Suprapubic skin (tissue), 4 donors: Measurements from ENCODE around the gene ZNF462. TPM values are rescaled to one million over a fixed set of nuclear protein-coding genes. Genes with fewer than 3 reads are reported as not detected.

Experiments used
- DNase-seq, 2 donors: peaks; one replicate each; pipeline ENCODE4 v3.0.0-alpha.2; 2019; ENCODE audit warnings: low spot score in 2 of 2
- H3K27ac ChIP-seq: fragments of 200-600 bp; sonication (generic); one replicate; pipeline ENCODE4 v1.5.1; 2019
- H3K27me3 ChIP-seq: fragments of 200-600 bp; sonication (generic); one replicate; pipeline ENCODE4 v1.5.1; 2019
- H3K36me3 ChIP-seq: fragments of 200-600 bp; sonication (generic); one replicate; pipeline ENCODE4 v1.5.1; 2019
- H3K4me1 ChIP-seq: fragments of 200-600 bp; sonication (generic); one replicate; pipeline ENCODE4 v1.5.1; 2019
- H3K4me3 ChIP-seq: fragments of 200-600 bp; sonication (generic); one replicate; pipeline ENCODE4 v1.5.1; 2019; ENCODE audit warnings: mild to moderate bottlenecking
- H3K9me3 ChIP-seq: fragments of 200-600 bp; sonication (generic); one replicate; pipeline ENCODE4 v1.5.1; 2019
- EP300 ChIP-seq: sonication (generic); formaldehyde crosslinking; IDR thresholded peaks from one replicate; pipeline ENCODE4 v1.6.1; 2017; ENCODE audit warnings: antibody characterized with exemption
- POLR2A ChIP-seq, 2 donors: fragments of 450-650 bp; IDR thresholded peaks; one replicate each; pipeline ENCODE4 v1.6.1; 2017; ENCODE audit warnings: antibody characterized with exemption in 2 of 2, mild to moderate bottlenecking in 2 of 2, moderate library complexity in 2 of 2
- POLR2AphosphoS5 ChIP-seq, 3 donors: sonication (generic); formaldehyde crosslinking; IDR thresholded peaks; one replicate each; pipeline ENCODE4 v1.6.1; 2017; ENCODE audit warnings: antibody characterized with exemption in 3 of 3
- WGBS: methylation state at CpG from one replicate; pipeline ENCODE4 v1.1.5; 2018; 5-methylcytosine and 5-hydroxymethylcytosine counted together
- total RNA-seq, 4 donors: library from RNA; depleted of rRNA; stranded (reverse); fragments of >200 nt; gene quantifications; one replicate each; pipeline ENCODE4 v1.1.0, GENCODE V29; 2016
- TF ChIP-seq, protein P1 (sequence below), 2 donors: fragments of 200-600 bp in 1 of 2; fragments of 450-650 bp in 1 of 2; sonication (generic) in 1 of 2; IDR thresholded peaks; one replicate each; pipeline ENCODE4 v1.5.1; 2016 to 2019; ENCODE audit warnings: antibody characterized with exemption in 2 of 2, mild to moderate bottlenecking in 1 of 2, moderate library complexity in 1 of 2

The ZNF462 gene
- total RNA-seq, 4 donors from 2014 or later, result 16.4 to 35.2 (median 29.7) TPM

DNA sequence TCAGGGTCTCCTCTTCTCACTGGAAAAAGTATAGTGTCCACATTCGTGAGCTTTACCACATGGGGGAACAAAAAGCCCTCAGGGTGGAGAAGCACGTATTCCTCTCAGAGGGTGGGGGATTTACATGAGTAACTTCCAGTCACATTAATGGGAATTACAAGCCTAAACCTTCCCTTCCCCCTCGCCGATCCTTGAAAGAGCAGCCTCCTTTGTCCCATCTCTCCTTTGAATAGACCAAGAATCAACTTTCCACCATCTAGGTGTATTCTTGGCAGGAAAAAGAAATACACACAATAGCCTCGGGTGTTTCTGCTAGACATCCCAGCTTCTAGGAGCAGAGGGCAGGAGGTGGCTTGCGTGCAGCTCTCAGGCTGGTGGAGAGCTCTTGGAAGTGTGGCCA, 144.4 kb downstream of the ZNF462 start:
- Histone ChIP-seq H3K27ac (no peak overlapping the region), H3K36me3 (peaks cover 22% of the 10 kb centered on the region), H3K27me3 (no peaks in the 10 kb centered on the region), H3K4me3 (no peak overlapping the region), H3K4me1 (no peaks in the 10 kb centered on the region), H3K9me3 (no peaks in the 10 kb centered on the region)
- TF ChIP-seq, protein P1, sequence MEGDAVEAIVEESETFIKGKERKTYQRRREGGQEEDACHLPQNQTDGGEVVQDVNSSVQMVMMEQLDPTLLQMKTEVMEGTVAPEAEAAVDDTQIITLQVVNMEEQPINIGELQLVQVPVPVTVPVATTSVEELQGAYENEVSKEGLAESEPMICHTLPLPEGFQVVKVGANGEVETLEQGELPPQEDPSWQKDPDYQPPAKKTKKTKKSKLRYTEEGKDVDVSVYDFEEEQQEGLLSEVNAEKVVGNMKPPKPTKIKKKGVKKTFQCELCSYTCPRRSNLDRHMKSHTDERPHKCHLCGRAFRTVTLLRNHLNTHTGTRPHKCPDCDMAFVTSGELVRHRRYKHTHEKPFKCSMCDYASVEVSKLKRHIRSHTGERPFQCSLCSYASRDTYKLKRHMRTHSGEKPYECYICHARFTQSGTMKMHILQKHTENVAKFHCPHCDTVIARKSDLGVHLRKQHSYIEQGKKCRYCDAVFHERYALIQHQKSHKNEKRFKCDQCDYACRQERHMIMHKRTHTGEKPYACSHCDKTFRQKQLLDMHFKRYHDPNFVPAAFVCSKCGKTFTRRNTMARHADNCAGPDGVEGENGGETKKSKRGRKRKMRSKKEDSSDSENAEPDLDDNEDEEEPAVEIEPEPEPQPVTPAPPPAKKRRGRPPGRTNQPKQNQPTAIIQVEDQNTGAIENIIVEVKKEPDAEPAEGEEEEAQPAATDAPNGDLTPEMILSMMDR (IDR thresholded peaks at IDR 0.05), result no peak
- no peak for TF ChIP-seq POLR2A (IDR thresholded peaks at IDR 0.05)
- no peak for TF ChIP-seq EP300
- TF ChIP-seq POLR2AphosphoS5 (IDR thresholded peaks at IDR 0.05), result no peak
- DNase-seq, result no peak
- WGBS, result 80% methylated on average over 6 of the region's 6 CpGs

DNA sequence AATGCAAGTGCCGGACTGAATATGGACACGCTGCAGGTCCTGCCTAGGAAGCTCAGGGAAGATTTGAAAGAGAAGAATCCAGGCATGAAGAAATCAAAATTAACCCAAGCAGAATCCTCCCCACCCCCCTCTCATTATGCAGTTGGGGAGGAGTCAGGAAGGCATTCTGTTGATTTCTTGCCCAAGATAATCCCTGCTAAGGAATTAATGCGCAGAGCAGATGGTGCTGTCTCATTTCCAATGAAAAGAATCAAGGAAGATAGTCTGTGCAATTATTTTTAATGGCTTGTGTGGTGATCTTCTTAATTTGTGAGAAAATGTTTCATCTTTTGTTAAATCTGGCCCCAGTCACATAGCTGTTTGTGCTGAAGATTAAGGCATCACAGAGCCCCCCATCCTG, 145.0 kb downstream of the ZNF462 start:
- H3K27ac ChIP-seq, result no peak overlapping the region
- WGBS, result 86% methylated on average over 3 of the region's 3 CpGs
- H3K36me3 ChIP-seq, result peaks cover 22% of the 10 kb centered on the region
- TF ChIP-seq POLR2AphosphoS5 (IDR thresholded peaks at IDR 0.05) (no peak), POLR2A (IDR thresholded peaks at IDR 0.05) (no peak), EP300 (no peak)
- TF ChIP-seq, protein P1 (IDR thresholded peaks at IDR 0.05), result no peak
- DNase-seq, result no peak
- no peak overlapping the region for H3K4me3 ChIP-seq
- H3K27me3 ChIP-seq, result no peaks in the 10 kb centered on the region
- H3K4me1 ChIP-seq, result no peaks in the 10 kb centered on the region
- no peaks in the 10 kb centered on the region for H3K9me3 ChIP-seq

DNA sequence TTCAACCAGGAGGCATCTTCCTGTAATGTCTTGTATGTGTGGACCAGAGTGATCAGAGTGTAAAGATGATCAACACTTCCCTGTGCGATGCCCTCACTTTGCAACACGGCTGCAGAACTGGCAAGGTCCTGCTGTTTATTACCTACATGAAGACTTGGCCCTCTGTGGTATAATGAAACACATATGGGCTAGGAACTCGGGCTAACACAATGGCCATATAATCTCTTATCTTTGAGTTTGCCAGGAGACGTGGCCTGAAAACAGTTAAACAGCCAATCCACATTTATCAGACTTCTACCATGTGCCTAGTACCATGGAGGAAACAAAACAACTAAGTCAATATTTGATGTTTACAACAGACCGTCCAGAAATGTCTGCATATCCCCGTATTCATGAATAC, 145.5 kb downstream of the ZNF462 start:
- H3K36me3 ChIP-seq, result peaks cover 22% of the 10 kb centered on the region

DNA sequence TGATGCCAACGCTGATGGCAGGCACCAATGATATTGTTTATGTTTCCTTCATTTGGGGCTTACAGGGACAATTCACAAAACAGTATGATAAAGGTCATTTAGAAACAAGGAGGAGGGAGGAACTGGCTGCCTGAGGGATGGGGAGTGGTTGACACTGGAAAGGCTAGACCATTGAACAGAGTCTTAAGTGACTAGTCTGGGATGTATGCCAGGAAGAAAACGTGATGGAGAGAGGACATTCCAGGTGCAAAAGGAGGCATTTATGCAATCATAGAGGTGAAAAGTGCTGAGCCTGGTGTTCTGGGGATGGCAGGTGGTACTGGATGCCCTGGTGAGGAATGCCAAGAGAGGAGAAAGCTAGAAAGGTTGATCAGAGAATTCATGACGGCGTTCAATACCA, 153.4 kb downstream of the ZNF462 start:
- H3K9me3 ChIP-seq, result no peaks in the 10 kb centered on the region
- no peak overlapping the region for H3K27ac ChIP-seq
- no peak overlapping the region for H3K4me3 ChIP-seq
- peaks cover 1% of the 10 kb centered on the region for H3K36me3 ChIP-seq
- no peak for DNase-seq
- 69% methylated on average over 4 of the region's 4 CpGs for WGBS
- no peaks in the 10 kb centered on the region for H3K27me3 ChIP-seq
- TF ChIP-seq POLR2AphosphoS5 (IDR thresholded peaks at IDR 0.05) (no peak), EP300 (no peak), POLR2A (IDR thresholded peaks at IDR 0.05) (no peak)
- TF ChIP-seq, protein P1 (IDR thresholded peaks at IDR 0.05), result no peak
- H3K4me1 ChIP-seq, result peaks cover 7% of the 10 kb centered on the region

More for the DNA sequence above, 145.5 kb downstream of the ZNF462 start:
- no peak overlapping the region for H3K4me3 ChIP-seq
- TF ChIP-seq POLR2AphosphoS5 (IDR thresholded peaks at IDR 0.05) (no peak), POLR2A (IDR thresholded peaks at IDR 0.05) (no peak), EP300 (no peak)
- TF ChIP-seq, protein P1 (IDR thresholded peaks at IDR 0.05), result no peak
- H3K27ac ChIP-seq, result no peak overlapping the region
- DNase-seq, result no peak
- no peaks in the 10 kb centered on the region for H3K27me3 ChIP-seq
- no peaks in the 10 kb centered on the region for H3K9me3 ChIP-seq
- H3K4me1 ChIP-seq, result no peaks in the 10 kb centered on the region
- 89% methylated on average over 6 of the region's 6 CpGs for WGBS

DNA sequence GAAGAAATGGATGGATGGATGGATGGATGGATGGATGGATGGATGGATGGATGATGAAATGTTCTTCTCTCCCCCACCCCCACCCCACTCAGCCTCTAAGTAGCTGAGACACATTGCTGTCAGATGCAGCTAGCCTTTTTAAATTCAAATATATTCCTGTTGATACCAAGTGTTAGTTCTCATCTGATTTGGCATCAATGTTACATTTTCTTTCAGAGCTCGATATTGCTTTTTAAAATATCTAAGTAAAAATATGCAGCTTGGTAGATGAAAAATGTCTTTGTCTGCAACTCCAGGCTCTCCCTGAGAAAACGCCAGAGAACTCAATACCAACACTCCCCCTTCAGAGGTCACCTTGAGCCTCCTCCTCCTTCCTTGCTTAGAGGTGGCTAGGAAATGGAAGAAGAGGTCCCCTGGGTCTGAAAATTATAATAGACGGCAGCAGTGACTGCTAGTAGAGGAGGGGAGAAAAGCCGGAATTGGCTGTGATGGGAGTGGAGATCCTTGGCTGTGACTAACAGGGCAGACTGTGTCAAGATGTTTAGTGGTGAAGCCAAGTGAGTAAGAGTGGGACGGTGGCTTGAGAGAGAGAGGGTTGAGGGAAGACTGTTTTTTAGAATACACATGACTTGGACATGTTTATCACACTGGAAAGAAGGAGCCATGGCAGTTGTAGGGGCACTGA, 156.0 kb downstream of the ZNF462 start:
- Histone ChIP-seq H3K27ac (no peak overlapping the region), H3K4me1 (peaks cover 7% of the 10 kb centered on the region), H3K36me3 (no peaks in the 10 kb centered on the region), H3K27me3 (no peaks in the 10 kb centered on the region), H3K9me3 (no peaks in the 10 kb centered on the region), H3K4me3 (no peak overlapping the region)
- no peak for DNase-seq
- WGBS, result 44% methylated on average over 5 of the region's 5 CpGs
- TF ChIP-seq POLR2A (IDR thresholded peaks at IDR 0.05) (no peak), POLR2AphosphoS5 (IDR thresholded peaks at IDR 0.05) (no peak), EP300 (no peak)
- TF ChIP-seq, protein P1 (IDR thresholded peaks at IDR 0.05), result no peak
